Thoracic aorta (tissue), 2 donors: ENCODE measurements around the gene THBS4. TPM values are rescaled to one million over a fixed set of nuclear protein-coding genes. Genes with fewer than 3 reads are reported as not detected.

ENCODE experiments used
- ATAC-seq: fragments of 150-250 bp; one replicate; pipeline ENCODE4 v1.8.0; 2017; ENCODE audit warnings: low read depth; ENCODE audit not compliant: insufficient number of reproducible peaks, low FRiP score
- DNase-seq: peaks from one replicate; pipeline ENCODE4 v3.0.0-alpha.2; 2020; ENCODE audit warnings: low spot score
- H3K27ac ChIP-seq, 2 donors: fragments of 200-600 bp; sonication (generic); 1 replicate in 1 of 2; 2 replicates in 1 of 2; pipeline ENCODE4 v1.5.1; 2016; ENCODE audit warnings: mild to moderate bottlenecking in 2 of 2, moderate library complexity in 2 of 2
- H3K27me3 ChIP-seq: fragments of 200-600 bp; sonication (generic); replicated peaks from 2 replicates; pipeline ENCODE4 v1.6.0; 2016; ENCODE audit warnings: mild to moderate bottlenecking; ENCODE audit not compliant: insufficient read depth
- H3K36me3 ChIP-seq: fragments of 200-600 bp; sonication (generic); one replicate; pipeline ENCODE4 v1.5.1; 2016
- H3K4me1 ChIP-seq, 2 donors: fragments of 200-600 bp; sonication (generic); 1 replicate in 1 of 2; 2 replicates in 1 of 2; pipeline versions ENCODE4 v1.5.1 to v1.6.0; 2016; ENCODE audit warnings: low read depth in 2 of 2, mild to moderate bottlenecking in 1 of 2; ENCODE audit not compliant: control insufficient read depth in 1 of 2
- H3K4me3 ChIP-seq: fragments of 200-600 bp; sonication (generic); 2 replicates; pipeline ENCODE4 v1.5.1; 2016; ENCODE audit warnings: mild to moderate bottlenecking
- H3K9me3 ChIP-seq: fragments of 200-600 bp; sonication (generic); 2 replicates; pipeline ENCODE4 v1.5.1; 2016
- total RNA-seq, 2 donors: library from RNA; depleted of rRNA; stranded (reverse); fragments of >200 nt; gene quantifications; one replicate each; pipeline versions ENCODE4 v1.1.0 to v1.2.3, GENCODE V29; 2016
- TF ChIP-seq, protein P1 (sequence below): fragments of 200-600 bp; sonication (generic); IDR thresholded peaks from one replicate; pipeline ENCODE4 v1.5.1; 2019; ENCODE audit warnings: antibody characterized with exemption

The THBS4 gene
- total RNA-seq, 2 donors from 2014 or later, result 7.2 to 13.5 TPM

- Histone ChIP-seq H3K27me3 (no peaks in the 10 kb centered on the region), H3K36me3 (no peaks in the 10 kb centered on the region), H3K9me3 (no peaks in the 10 kb centered on the region), H3K4me3 (no peak overlapping the region), H3K4me1 (no peaks in the 10 kb centered on the region), H3K27ac (no peak overlapping the region)
- DNase-seq (no peak), ATAC-seq (no peak)
- TF ChIP-seq, protein P1, sequence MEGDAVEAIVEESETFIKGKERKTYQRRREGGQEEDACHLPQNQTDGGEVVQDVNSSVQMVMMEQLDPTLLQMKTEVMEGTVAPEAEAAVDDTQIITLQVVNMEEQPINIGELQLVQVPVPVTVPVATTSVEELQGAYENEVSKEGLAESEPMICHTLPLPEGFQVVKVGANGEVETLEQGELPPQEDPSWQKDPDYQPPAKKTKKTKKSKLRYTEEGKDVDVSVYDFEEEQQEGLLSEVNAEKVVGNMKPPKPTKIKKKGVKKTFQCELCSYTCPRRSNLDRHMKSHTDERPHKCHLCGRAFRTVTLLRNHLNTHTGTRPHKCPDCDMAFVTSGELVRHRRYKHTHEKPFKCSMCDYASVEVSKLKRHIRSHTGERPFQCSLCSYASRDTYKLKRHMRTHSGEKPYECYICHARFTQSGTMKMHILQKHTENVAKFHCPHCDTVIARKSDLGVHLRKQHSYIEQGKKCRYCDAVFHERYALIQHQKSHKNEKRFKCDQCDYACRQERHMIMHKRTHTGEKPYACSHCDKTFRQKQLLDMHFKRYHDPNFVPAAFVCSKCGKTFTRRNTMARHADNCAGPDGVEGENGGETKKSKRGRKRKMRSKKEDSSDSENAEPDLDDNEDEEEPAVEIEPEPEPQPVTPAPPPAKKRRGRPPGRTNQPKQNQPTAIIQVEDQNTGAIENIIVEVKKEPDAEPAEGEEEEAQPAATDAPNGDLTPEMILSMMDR, result no peak
These were observed 37.2 kb downstream of the THBS4 start for GRCh38 chr5:80072103-80073073.

- no peak for DNase-seq
- H3K27me3 ChIP-seq, result no peaks in the 10 kb centered on the region
- TF ChIP-seq, protein P1, result no peak
- H3K4me1 ChIP-seq, result no peaks in the 10 kb centered on the region
- no peak for ATAC-seq
- no peak overlapping the region for H3K27ac ChIP-seq
- no peaks in the 10 kb centered on the region for H3K9me3 ChIP-seq
- H3K4me3 ChIP-seq, result no peak overlapping the region
- H3K36me3 ChIP-seq, result no peaks in the 10 kb centered on the region
These were observed 41.2 kb downstream of the THBS4 start for GRCh38 chr5:80076131-80077050.

DNA sequence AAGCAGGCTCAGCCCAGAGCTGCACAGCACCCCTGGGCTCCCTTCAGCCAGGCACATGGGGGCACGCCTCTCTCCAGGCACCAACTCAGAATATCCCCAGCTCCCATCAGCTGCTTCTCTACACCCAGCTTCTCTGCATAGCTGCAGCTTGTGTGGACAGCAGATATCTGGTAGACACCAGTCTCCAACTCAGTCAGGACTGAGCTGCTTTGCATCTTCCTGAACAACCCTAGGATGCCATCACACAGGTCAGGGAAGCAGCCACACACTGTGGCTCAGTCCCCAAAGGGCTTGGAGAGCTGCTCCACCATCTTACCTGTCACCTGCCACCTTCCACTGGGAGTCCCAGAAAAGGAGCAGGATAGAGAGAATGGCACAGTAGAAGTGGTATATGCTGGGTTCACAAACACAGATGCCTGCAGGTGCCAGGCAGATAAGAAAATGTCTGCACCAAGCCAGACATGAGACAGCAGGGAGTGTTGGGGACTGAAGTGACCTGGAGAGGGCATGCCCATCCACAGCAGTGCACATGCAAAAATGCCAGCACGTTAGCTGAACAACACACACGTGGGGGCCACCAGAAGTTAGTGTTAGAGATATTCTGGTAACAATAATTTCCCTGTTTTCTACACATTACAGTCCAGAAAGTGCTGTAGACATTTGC lies 42.0 kb downstream of the THBS4 start:
- TF ChIP-seq, protein P1, result no peak
- H3K4me3 ChIP-seq, result no peak overlapping the region
- H3K27me3 ChIP-seq, result no peaks in the 10 kb centered on the region
- DNase-seq, result no peak
- H3K27ac ChIP-seq, result no peak overlapping the region
- no peak for ATAC-seq
- H3K36me3 ChIP-seq, result no peaks in the 10 kb centered on the region
- peaks cover 0 to under 1% of the 10 kb centered on the region in 2 donors for H3K4me1 ChIP-seq
- H3K9me3 ChIP-seq, result no peaks in the 10 kb centered on the region

DNA sequence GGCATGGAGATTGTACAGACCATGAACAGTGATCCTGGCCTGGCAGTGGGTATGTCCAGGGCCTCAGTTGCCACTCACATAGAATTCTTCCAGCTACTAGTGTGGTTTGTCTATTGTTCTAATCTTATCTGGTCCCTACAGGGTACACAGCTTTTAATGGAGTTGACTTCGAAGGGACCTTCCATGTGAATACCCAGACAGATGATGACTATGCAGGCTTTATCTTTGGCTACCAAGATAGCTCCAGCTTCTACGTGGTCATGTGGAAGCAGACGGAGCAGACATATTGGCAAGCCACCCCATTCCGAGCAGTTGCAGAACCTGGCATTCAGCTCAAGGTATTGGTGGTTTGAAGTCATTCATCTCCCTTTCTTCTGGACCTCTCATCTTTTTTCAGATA lies 43.8 kb downstream of the THBS4 start:
- TF ChIP-seq, protein P1, result no peak
- Histone ChIP-seq H3K4me1 (peaks cover 3 to 12% of the 10 kb centered on the region in 2 donors), H3K36me3 (no peaks in the 10 kb centered on the region), H3K4me3 (no peak overlapping the region), H3K9me3 (no peaks in the 10 kb centered on the region), H3K27ac (no peak overlapping the region), H3K27me3 (no peaks in the 10 kb centered on the region)
- ATAC-seq (no peak), DNase-seq (no peak)
